Spinal cord (tissue), 10 donors: ENCODE data around the gene ABCF3. TPM values are rescaled to one million over a fixed set of nuclear protein-coding genes. Genes with fewer than 3 reads are reported as not detected.

ENCODE experiments used
- DNase-seq, 6 donors: peaks; one replicate each; pipeline versions ENCODE4 v3.0.0 to v3.0.0-alpha.2; 2013 to 2015; ENCODE audit warnings: low spot score in 6 of 6, low read depth in 4 of 6
- H3K27ac ChIP-seq: one replicate; pipeline ENCODE4 v1.5.1; 2013; ENCODE audit warnings: low read depth, low read length, control low read depth
- H3K27me3 ChIP-seq: one replicate; pipeline ENCODE4 v1.6.1; 2013; ENCODE audit warnings: low read length; ENCODE audit not compliant: control insufficient read depth, insufficient read depth
- H3K36me3 ChIP-seq: one replicate; pipeline ENCODE4 v1.6.1; 2013; ENCODE audit warnings: low read length; ENCODE audit not compliant: control insufficient read depth, insufficient read depth
- H3K4me1 ChIP-seq: one replicate; pipeline ENCODE4 v1.6.1; 2013; ENCODE audit warnings: low read length; ENCODE audit not compliant: control insufficient read depth, insufficient read depth
- H3K4me3 ChIP-seq: one replicate; pipeline ENCODE4 v1.5.1; 2013; ENCODE audit warnings: low read depth, low read length, control low read depth
- H3K9me3 ChIP-seq: one replicate; pipeline ENCODE4 v1.6.1; 2013; ENCODE audit warnings: low read length; ENCODE audit not compliant: control insufficient read depth, insufficient read depth
- WGBS: methylation state at CpG from one replicate; pipeline ENCODE4 v1.1.5; 2013; ENCODE audit warnings: missing lambda C conversion rate; ENCODE audit not compliant: insufficient coverage; 5-methylcytosine and 5-hydroxymethylcytosine counted together
- polyA plus RNA-seq, 2 donors: library from polyadenylated mRNA; unstranded; fragments of 120-200 nt; gene quantifications; one replicate each; pipeline ENCODE4 v1.2.1, GENCODE V29; 2013; ENCODE audit not compliant: insufficient read length in 2 of 2
- total RNA-seq, 2 donors: library from RNA; depleted of rRNA in 1 of 2; stranded (reverse); fragments of 120-200 nt in 1 of 2; fragments of >200 nt in 1 of 2; gene quantifications; one replicate each; pipeline versions ENCODE4 v1.2.3 to v1.2.4, GENCODE V29; 2013 to 2014
- donor health status: healthy.

Gene ABCF3
- total and polyA plus RNA-seq, 4 donors = 47.9 to 94.4 (median 63.9) TPM

- Histone ChIP-seq H3K9me3 (no peaks in the 10 kb centered on the region), H3K36me3 (peaks cover 31% of the 10 kb centered on the region), H3K27ac (no peak overlapping the region), H3K4me3 (no peak overlapping the region), H3K27me3 (no peaks in the 10 kb centered on the region), H3K4me1 (no peaks in the 10 kb centered on the region)
- WGBS = 85% methylated on average over 6 of the region's 9 CpGs
- DNase-seq = no peak
These were observed 12.5 kb downstream of the ABCF3 start for GRCh38 chr3:184198509-184198908.

- DNase-seq = no peak
- Histone ChIP-seq H3K27ac (no peak overlapping the region), H3K27me3 (no peaks in the 10 kb centered on the region)
These were observed 14.8 kb downstream of the ABCF3 start for GRCh38 chr3:184200825-184201224.

GRCh38 chr3:184203526-184203925 lies 17.5 kb downstream of the ABCF3 start:
- Histone ChIP-seq H3K27me3 (peaks cover 4% of the 10 kb centered on the region), H3K27ac (no peak overlapping the region), H3K4me3 (no peak overlapping the region), H3K36me3 (no peaks in the 10 kb centered on the region), H3K4me1 (no peaks in the 10 kb centered on the region), H3K9me3 (no peaks in the 10 kb centered on the region)
- no peak for DNase-seq
- WGBS = 81% methylated on average over 8 of the region's 8 CpGs

More at GRCh38 chr3:184200825-184201224, 14.8 kb downstream of the ABCF3 start:
- peaks cover 10% of the 10 kb centered on the region for H3K36me3 ChIP-seq
- no peak overlapping the region for H3K4me3 ChIP-seq
- H3K9me3 ChIP-seq = no peaks in the 10 kb centered on the region
- H3K4me1 ChIP-seq = no peaks in the 10 kb centered on the region

GRCh38 chr3:184209146-184209923 lies 23.3 kb downstream of the ABCF3 start:
- no peak overlapping the region for H3K4me3 ChIP-seq
- DNase-seq = no peak
- peaks cover 4% of the 10 kb centered on the region for H3K27me3 ChIP-seq
- 81% methylated on average over 10 of the region's 11 CpGs for WGBS
- no peak overlapping the region for H3K27ac ChIP-seq
- H3K4me1 ChIP-seq = no peaks in the 10 kb centered on the region
- H3K9me3 ChIP-seq = no peaks in the 10 kb centered on the region
- no peaks in the 10 kb centered on the region for H3K36me3 ChIP-seq

DNA sequence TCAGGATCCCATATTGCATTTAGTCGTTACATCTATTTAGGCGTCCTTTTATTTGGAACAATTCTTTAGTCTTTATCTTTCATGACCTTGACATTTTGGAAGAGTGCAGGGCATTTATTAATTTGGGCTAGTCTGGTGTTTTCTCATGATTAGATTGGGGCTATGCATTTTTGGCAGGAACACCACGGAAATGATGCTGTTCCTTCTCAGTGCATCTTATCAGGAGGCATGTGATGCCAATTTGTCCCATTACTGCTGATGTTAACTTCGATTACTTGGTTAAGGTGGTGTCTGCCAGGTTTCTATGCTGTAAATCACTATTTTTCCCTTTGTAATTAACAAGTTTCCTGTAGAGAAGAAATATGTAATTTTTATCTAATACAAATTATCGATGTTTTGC lies 25.3 kb downstream of the ABCF3 start:
- H3K27ac ChIP-seq = no peak overlapping the region
- H3K9me3 ChIP-seq = no peaks in the 10 kb centered on the region
- no peaks in the 10 kb centered on the region for H3K36me3 ChIP-seq
- H3K4me3 ChIP-seq = no peak overlapping the region
- H3K27me3 ChIP-seq = peaks cover 4% of the 10 kb centered on the region
- H3K4me1 ChIP-seq = no peaks in the 10 kb centered on the region
- no peak for DNase-seq
- WGBS = no CpG with 5 or more reads among the region's 5 CpGs

DNA sequence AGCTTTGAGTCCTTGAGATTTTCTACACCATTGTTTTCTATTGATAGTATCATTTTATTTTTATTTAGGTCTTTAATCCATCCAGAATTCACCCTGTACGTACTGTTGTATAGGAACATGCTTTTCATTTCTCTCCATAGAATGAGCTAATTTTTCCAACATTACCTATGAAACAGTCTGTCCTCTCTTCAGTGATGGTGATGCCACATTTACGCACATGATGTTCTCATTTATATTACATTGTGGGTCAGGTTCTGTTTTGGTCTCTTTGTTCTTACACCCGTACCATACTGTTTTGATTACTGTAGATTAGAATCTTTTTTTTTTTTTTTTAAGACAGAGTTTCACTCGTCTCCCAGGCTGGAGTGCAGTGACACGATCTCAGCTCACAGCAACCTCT lies 25.7 kb downstream of the ABCF3 start:
- no peak overlapping the region for H3K27ac ChIP-seq
- no CpG with 5 or more reads among the region's 5 CpGs for WGBS

DNA sequence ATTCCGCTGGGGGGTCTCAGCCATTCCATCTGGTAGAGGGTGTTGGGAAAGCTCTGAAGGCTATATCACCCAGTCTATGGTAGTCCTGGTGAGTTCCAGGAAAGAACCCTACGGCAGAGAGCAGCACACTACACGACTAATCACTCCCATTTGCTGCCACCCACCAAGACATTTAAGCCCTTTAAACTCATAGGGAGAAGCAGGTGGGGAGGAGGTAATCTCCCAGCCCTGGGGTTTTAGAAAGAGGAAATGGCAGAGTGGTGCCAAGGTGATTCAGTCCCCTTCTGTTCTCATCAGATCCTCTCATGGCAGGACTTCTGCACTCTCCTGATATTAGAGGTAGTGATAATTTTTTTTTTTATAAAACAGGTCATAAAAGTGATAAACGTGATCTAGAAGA lies 32.8 kb downstream of the ABCF3 start:
- no peak overlapping the region for H3K27ac ChIP-seq
- WGBS = no CpG with 5 or more reads among the region's 4 CpGs
- no peaks in the 10 kb centered on the region for H3K27me3 ChIP-seq
- H3K36me3 ChIP-seq = no peaks in the 10 kb centered on the region
- H3K9me3 ChIP-seq = no peaks in the 10 kb centered on the region
- no peaks in the 10 kb centered on the region for H3K4me1 ChIP-seq
- DNase-seq = no peak
- no peak overlapping the region for H3K4me3 ChIP-seq

More for the DNA sequence above, 25.7 kb downstream of the ABCF3 start:
- Histone ChIP-seq H3K4me1 (no peaks in the 10 kb centered on the region), H3K9me3 (no peaks in the 10 kb centered on the region), H3K27me3 (peaks cover 2% of the 10 kb centered on the region), H3K4me3 (no peak overlapping the region), H3K36me3 (no peaks in the 10 kb centered on the region)
- DNase-seq = no peak

DNA sequence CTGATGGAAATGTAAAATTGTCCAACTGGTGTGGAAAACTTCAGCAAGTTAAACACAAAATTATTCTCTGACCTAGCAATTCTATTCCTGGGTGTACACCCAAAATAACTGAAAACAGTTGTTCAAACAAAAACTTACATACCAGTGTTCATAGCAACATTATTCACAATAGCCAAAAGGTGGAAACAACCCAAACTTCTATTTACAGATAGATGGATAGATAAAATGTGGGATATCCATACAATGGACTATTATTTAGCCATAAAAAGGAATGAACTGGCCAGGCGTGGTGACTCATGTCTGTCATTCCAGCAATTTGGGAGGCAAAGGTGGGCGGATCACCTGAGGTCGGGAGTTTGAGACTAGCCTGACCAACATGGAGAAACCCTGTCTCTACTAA lies 36.5 kb downstream of the ABCF3 start:
- H3K27me3 ChIP-seq = peaks cover 3% of the 10 kb centered on the region
- H3K4me1 ChIP-seq = no peaks in the 10 kb centered on the region
- H3K36me3 ChIP-seq = no peaks in the 10 kb centered on the region
- no peak overlapping the region for H3K27ac ChIP-seq
- H3K4me3 ChIP-seq = no peak overlapping the region
- no CpG with 5 or more reads among the region's 3 CpGs for WGBS
- no peak for DNase-seq
- H3K9me3 ChIP-seq = no peaks in the 10 kb centered on the region

DNA sequence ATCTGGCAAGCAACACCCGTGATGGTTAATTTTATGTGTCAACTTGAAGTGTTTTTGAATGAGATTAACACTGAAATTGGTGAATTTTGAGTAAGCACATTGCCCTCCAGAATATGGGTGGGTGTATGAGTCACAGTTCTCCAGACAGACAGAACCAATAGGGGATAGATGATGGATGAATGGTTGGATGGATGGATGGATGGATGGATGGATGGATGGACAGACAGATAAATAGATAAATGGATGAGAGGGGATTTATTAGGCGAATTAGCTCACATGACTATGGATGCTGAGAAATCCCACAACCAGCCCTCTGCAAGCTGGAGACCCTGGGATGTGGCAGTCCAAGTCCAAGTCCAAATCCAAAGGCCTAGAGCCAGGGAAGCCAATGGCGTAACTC lies 37.9 kb downstream of the ABCF3 start:
- Histone ChIP-seq H3K36me3 (no peaks in the 10 kb centered on the region), H3K4me3 (no peak overlapping the region), H3K27me3 (peaks cover 7% of the 10 kb centered on the region), H3K9me3 (no peaks in the 10 kb centered on the region), H3K27ac (no peak overlapping the region), H3K4me1 (peaks cover 8% of the 10 kb centered on the region)
- 71% methylated on average over 2 of the region's 3 CpGs for WGBS
- DNase-seq = no peak

- no peaks in the 10 kb centered on the region for H3K36me3 ChIP-seq
- H3K4me1 ChIP-seq = peaks cover 29% of the 10 kb centered on the region
- WGBS = 31% methylated on average over 1 of the region's 2 CpGs
- no peak overlapping the region for H3K27ac ChIP-seq
- no peaks in the 10 kb centered on the region for H3K9me3 ChIP-seq
- H3K4me3 ChIP-seq = no peak overlapping the region
- DNase-seq = no peak
- peaks cover 31% of the 10 kb centered on the region for H3K27me3 ChIP-seq
These were observed 41.5 kb downstream of the ABCF3 start for GRCh38 chr3:184227481-184227935.
